Measurements from ENCODE around the gene ADNP2. TPM values are rescaled to one million over a fixed set of nuclear protein-coding genes. Genes with fewer than 3 reads are reported as not detected.

The ADNP2 gene
- total and polyA plus RNA-seq, 2 experiments from 2014 or later: 19.3 to 66.4 TPM

- Histone ChIP-seq H3K36me3 (ENCODE audit: insufficient read depth) (no peaks in the 10 kb centered on the region; the same call in 1 of the 2 replicates), H3K27ac (ENCODE audit: low read depth) (no peak overlapping the region), H3K27me3 (ENCODE audit: insufficient read depth) (no peaks in the 10 kb centered on the region), H4K20me1 (replicated peaks; ENCODE audit: insufficient read depth) (peaks cover 24% of the 10 kb centered on the region), H3F3A (replicated peaks; ENCODE audit: low read depth) (no peaks in the 10 kb centered on the region), H3K4me2 (no peak overlapping the region), H3K4me3 (no peak overlapping the region), H3K79me2 (replicated peaks; ENCODE audit: insufficient read depth) (peaks cover 29% of the 10 kb centered on the region), H3K9me2 (ENCODE audit: insufficient read depth) (0 out of 2 replicates have a peak, but pooled peaks cover 9% of the 10 kb centered on the region), H2AFZ (no peak overlapping the region), H3K4me1 (ENCODE audit: insufficient read depth) (peaks cover 39% of the 10 kb centered on the region)
- ATAC-seq (no peak), DNase-seq (ENCODE audit: low spot score) (no peak)
- H3K4me1 Mint-ChIP-seq: peaks cover 60% of the 10 kb centered on the region
- no peak overlapping the region for H3K4me3 Mint-ChIP-seq
- peaks cover 13% of the 10 kb centered on the region for H3K27me3 Mint-ChIP-seq (ENCODE audit: insufficient read depth, low read depth, poor library complexity)
- peaks cover 2% of the 10 kb centered on the region; the same call in 1 of the 3 replicates for H3K9me3 Mint-ChIP-seq
- TF ChIP-seq JUNB (IDR thresholded peaks at IDR 0.05; ENCODE audit: unreplicated experiment) (no peak), ZNF331 (CRISPR knock-in tag; IDR thresholded peaks at IDR 0.05; ENCODE audit: low read depth) (no peak), NANOG (IDR thresholded peaks at IDR 0.05; ENCODE audit: borderline replicate concordance) (no peak), CREB1 (CRISPR knock-in tag; IDR thresholded peaks at IDR 0.05; ENCODE audit: low read depth) (no peak), EZH2 (IDR thresholded peaks at IDR 0.05; ENCODE audit: low read depth, unreplicated experiment) (no peak), ZNF114 (CRISPR knock-in tag; IDR thresholded peaks at IDR 0.05) (no peak), EZH2phosphoT487 (IDR thresholded peaks at IDR 0.05; ENCODE audit: unreplicated experiment) (no peak), ETS1 (IDR thresholded peaks at IDR 0.05) (no peak), POLR2AphosphoS5 (IDR thresholded peaks at IDR 0.05; ENCODE audit: low read depth) (no peak), STAT1 (IDR thresholded peaks at IDR 0.05; ENCODE audit: unreplicated experiment) (no peak)
- TF ChIP-seq, protein P1, sequence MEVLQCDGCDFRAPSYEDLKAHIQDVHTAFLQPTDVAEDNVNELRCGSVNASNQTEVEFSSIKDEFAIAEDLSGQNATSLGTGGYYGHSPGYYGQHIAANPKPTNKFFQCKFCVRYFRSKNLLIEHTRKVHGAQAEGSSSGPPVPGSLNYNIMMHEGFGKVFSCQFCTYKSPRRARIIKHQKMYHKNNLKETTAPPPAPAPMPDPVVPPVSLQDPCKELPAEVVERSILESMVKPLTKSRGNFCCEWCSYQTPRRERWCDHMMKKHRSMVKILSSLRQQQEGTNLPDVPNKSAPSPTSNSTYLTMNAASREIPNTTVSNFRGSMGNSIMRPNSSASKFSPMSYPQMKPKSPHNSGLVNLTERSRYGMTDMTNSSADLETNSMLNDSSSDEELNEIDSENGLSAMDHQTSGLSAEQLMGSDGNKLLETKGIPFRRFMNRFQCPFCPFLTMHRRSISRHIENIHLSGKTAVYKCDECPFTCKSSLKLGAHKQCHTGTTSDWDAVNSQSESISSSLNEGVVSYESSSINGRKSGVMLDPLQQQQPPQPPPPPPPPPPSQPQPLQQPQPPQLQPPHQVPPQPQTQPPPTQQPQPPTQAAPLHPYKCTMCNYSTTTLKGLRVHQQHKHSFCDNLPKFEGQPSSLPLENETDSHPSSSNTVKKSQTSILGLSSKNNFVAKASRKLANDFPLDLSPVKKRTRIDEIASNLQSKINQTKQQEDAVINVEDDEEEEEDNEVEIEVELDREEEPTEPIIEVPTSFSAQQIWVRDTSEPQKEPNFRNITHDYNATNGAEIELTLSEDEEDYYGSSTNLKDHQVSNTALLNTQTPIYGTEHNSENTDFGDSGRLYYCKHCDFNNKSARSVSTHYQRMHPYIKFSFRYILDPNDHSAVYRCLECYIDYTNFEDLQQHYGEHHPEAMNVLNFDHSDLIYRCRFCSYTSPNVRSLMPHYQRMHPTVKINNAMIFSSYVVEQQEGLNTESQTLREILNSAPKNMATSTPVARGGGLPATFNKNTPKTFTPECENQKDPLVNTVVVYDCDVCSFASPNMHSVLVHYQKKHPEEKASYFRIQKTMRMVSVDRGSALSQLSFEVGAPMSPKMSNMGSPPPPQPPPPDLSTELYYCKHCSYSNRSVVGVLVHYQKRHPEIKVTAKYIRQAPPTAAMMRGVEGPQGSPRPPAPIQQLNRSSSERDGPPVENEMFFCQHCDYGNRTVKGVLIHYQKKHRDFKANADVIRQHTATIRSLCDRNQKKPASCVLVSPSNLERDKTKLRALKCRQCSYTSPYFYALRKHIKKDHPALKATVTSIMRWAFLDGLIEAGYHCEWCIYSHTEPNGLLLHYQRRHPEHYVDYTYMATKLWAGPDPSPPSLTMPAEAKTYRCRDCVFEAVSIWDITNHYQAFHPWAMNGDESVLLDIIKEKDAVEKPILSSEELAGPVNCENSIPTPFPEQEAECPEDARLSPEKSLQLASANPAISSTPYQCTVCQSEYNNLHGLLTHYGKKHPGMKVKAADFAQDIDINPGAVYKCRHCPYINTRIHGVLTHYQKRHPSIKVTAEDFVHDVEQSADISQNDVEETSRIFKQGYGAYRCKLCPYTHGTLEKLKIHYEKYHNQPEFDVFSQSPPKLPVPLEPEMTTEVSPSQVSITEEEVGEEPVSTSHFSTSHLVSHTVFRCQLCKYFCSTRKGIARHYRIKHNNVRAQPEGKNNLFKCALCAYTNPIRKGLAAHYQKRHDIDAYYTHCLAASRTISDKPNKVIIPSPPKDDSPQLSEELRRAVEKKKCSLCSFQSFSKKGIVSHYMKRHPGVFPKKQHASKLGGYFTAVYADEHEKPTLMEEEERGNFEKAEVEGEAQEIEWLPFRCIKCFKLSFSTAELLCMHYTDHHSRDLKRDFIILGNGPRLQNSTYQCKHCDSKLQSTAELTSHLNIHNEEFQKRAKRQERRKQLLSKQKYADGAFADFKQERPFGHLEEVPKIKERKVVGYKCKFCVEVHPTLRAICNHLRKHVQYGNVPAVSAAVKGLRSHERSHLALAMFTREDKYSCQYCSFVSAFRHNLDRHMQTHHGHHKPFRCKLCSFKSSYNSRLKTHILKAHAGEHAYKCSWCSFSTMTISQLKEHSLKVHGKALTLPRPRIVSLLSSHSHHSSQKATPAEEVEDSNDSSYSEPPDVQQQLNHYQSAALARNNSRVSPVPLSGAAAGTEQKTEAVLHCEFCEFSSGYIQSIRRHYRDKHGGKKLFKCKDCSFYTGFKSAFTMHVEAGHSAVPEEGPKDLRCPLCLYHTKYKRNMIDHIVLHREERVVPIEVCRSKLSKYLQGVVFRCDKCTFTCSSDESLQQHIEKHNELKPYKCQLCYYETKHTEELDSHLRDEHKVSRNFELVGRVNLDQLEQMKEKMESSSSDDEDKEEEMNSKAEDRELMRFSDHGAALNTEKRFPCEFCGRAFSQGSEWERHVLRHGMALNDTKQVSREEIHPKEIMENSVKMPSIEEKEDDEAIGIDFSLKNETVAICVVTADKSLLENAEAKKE (CRISPR knock-in tag; IDR thresholded peaks at IDR 0.05): no peak
- TF ChIP-seq, protein P2, sequence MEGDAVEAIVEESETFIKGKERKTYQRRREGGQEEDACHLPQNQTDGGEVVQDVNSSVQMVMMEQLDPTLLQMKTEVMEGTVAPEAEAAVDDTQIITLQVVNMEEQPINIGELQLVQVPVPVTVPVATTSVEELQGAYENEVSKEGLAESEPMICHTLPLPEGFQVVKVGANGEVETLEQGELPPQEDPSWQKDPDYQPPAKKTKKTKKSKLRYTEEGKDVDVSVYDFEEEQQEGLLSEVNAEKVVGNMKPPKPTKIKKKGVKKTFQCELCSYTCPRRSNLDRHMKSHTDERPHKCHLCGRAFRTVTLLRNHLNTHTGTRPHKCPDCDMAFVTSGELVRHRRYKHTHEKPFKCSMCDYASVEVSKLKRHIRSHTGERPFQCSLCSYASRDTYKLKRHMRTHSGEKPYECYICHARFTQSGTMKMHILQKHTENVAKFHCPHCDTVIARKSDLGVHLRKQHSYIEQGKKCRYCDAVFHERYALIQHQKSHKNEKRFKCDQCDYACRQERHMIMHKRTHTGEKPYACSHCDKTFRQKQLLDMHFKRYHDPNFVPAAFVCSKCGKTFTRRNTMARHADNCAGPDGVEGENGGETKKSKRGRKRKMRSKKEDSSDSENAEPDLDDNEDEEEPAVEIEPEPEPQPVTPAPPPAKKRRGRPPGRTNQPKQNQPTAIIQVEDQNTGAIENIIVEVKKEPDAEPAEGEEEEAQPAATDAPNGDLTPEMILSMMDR (conservative IDR thresholded peaks at IDR 0.05; ENCODE audit: low read depth in 2 of 2): no peak
- no peak overlapping the region for H3K27ac Mint-ChIP-seq
- H3K36me3 Mint-ChIP-seq (ENCODE audit: low read depth): peaks cover 11% of the 10 kb centered on the region
Measured at GRCh38 chr18:80107426-80107825, 1.6 kb upstream of the ADNP2 start.

All from GM23338 (cell line).